ENCODE results near the gene SPHK2. TPM values are rescaled to one million over a fixed set of nuclear protein-coding genes. Genes with fewer than 3 reads are reported as not detected.

The SPHK2 gene, protein sequence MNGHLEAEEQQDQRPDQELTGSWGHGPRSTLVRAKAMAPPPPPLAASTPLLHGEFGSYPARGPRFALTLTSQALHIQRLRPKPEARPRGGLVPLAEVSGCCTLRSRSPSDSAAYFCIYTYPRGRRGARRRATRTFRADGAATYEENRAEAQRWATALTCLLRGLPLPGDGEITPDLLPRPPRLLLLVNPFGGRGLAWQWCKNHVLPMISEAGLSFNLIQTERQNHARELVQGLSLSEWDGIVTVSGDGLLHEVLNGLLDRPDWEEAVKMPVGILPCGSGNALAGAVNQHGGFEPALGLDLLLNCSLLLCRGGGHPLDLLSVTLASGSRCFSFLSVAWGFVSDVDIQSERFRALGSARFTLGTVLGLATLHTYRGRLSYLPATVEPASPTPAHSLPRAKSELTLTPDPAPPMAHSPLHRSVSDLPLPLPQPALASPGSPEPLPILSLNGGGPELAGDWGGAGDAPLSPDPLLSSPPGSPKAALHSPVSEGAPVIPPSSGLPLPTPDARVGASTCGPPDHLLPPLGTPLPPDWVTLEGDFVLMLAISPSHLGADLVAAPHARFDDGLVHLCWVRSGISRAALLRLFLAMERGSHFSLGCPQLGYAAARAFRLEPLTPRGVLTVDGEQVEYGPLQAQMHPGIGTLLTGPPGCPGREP
- total RNA-seq = 10 to 100 TPM in 2 of 4 donors, 1 to 10 TPM in 2; 7.0 to 10.9 (median 9.7) TPM

DNA sequence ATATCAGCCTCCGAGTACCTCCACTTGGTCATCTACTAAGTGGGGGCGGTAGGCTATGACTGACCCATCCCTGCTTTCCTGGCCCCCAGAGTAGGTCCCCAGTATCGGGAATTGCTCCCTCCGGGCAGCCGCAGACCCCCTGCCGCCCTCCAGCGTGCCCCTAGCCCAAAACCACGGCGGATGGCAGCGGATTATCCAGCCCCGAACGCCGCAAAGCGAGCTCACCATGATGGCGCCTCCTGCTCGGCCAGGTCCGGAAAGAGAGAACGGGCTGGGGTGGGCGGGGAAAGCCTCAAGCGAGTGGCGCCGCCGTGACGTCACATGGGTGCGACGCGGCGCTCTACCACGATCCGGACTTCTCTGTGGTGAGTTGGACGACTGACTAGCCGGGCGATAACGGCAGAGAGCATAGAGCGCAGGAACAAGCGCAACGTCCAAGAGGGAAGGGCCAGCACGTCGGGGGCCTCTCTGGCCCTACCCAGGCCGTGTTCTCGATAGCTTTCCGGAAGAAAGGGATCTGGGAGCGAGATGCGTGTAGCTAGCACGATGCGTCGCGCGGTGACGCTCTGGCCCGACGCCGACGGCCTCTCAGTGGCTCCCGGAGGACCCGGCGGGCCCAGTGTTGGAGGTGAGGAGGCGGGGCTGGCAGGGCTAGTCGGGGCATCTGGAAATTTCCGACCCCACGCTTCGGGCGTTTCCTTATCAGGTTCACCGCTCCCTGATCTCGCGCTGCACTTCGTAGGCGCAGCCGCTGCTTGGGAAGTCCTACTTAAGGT, at the start of gene SPHK2, which contains the start of gene RPL18:
Gene SPHK2 (plus strand): TSS at position 591 of the 776 bp plus-strand sequence. CDS start 1,009 bp downstream, outside the sequence.
Gene RPL18 (minus strand): TSS at position 263 of the 776 bp plus-strand sequence. CDS start 35 bp downstream, at position 228.
- 0% methylated on average over 25 to 29 of the region's 69 CpGs for WGBS, 2 donors
- Histone ChIP-seq H3K9me3 (no peaks in the 10 kb centered on the region), H3K27me3 (no peaks in the 10 kb centered on the region), H3K36me3 (peaks cover 17 to 37% (median 24%) of the 10 kb centered on the region in 3 donors), H3K4me1 (peaks cover 41 to 90% (median 48%) of the 10 kb centered on the region in 3 donors), H3K4me3 (peak within 1 kb of the TSS; percentile 75 to 96 (median 82)), H3K27ac (peak within 1 kb of the TSS; percentile 91 to 96 (median 94))
- TF ChIP-seq, protein P1, sequence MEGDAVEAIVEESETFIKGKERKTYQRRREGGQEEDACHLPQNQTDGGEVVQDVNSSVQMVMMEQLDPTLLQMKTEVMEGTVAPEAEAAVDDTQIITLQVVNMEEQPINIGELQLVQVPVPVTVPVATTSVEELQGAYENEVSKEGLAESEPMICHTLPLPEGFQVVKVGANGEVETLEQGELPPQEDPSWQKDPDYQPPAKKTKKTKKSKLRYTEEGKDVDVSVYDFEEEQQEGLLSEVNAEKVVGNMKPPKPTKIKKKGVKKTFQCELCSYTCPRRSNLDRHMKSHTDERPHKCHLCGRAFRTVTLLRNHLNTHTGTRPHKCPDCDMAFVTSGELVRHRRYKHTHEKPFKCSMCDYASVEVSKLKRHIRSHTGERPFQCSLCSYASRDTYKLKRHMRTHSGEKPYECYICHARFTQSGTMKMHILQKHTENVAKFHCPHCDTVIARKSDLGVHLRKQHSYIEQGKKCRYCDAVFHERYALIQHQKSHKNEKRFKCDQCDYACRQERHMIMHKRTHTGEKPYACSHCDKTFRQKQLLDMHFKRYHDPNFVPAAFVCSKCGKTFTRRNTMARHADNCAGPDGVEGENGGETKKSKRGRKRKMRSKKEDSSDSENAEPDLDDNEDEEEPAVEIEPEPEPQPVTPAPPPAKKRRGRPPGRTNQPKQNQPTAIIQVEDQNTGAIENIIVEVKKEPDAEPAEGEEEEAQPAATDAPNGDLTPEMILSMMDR (IDR thresholded peaks at IDR 0.05) = peak in 2 of 6 experiments; percentile 17 to 38
- TF ChIP-seq POLR2A (IDR thresholded peaks at IDR 0.05) = peak in 3 of 4 donors; percentile 85 to 92 (median 92)
- intact Hi-C loops (cut with DNase I) = no loop called here
- DNase-seq = peak; percentile 89

DNA sequence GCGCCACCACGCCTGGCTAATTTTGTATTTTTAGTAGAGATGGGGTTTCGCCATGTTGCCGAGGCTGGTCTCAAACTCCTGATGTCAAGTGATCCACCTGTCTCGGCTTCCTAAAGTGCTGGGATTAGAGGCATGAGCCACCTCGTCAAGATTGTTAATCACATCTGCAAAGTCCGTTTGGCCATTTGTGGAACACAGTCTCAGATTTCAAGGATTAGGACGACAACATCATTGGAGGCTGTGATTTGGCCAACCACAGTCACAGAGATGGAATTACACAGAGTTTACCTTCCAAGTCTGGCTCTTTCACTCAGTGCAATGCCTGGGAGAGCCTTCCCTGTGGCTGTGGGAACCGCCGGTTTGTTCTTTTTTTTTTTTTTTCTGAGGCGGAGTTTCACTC, 49.5 kb upstream of the SPHK2 start:
- Histone ChIP-seq H3K27ac (peak overlapping the region in 3 of 4 donors; percentile 37 to 55 (median 52)), H3K4me1 (peaks cover 10 to 94% (median 23%) of the 10 kb centered on the region in 3 donors), H3K27me3 (no peaks in the 10 kb centered on the region), H3K4me3 (no peak overlapping the region), H3K36me3 (no peaks in the 10 kb centered on the region), H3K9me3 (no peaks in the 10 kb centered on the region)
- TF ChIP-seq POLR2A (IDR thresholded peaks at IDR 0.05) = no peak
- TF ChIP-seq, protein P1 (IDR thresholded peaks at IDR 0.05) = no peak
- 42 to 52% methylated on average over 10 to 11 of the region's 11 CpGs for WGBS, 2 donors
- DNase-seq = no peak
- intact Hi-C loops (cut with DNase I) = no loop called here

DNA sequence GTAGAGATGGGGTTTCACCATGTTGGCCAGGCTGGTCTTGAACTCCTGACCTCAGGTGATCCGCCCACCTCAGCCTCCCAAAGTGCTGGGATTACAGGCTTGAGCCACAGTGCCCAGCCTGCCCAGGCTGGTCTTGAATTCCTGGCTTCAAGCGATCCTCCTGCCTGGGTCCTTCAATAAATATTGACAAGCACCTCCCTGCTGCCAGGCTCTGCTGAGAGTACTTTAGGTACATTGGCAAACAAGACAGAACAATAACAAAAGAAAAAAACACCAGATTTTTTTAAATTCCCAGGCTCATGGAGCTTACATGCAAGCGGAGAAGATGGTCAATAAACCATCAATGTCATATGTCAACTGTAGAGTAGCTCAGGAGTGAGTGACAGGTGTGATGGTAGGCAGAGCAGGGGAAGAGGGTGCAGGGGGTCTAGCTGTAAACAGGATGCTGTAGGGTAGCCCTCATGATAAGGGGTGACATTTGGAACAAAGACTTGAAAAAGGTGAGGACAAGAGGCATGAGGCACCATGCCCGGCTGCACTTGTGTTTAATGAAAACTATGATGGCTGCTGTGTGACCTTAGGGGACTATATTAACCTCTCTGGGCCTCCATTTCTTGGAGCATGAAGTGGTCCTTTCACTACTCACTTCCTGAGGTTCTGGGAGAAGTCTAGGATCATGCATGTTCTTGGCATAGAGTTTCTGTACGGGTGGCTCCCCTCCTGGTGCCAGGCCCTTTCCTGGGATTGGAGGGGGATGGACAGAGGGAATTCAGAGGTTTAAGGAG, 47.7 kb upstream of the SPHK2 start:
- Histone ChIP-seq H3K4me3 (no peak overlapping the region), H3K4me1 (peaks cover 10 to 76% (median 20%) of the 10 kb centered on the region in 3 donors), H3K9me3 (no peaks in the 10 kb centered on the region), H3K27ac (no peak overlapping the region), H3K36me3 (peaks cover 0 to 10% (median 0%) of the 10 kb centered on the region in 3 donors), H3K27me3 (no peaks in the 10 kb centered on the region)
- no peak for TF ChIP-seq POLR2A (IDR thresholded peaks at IDR 0.05)
- TF ChIP-seq, protein P1 (IDR thresholded peaks at IDR 0.05) = no peak
- WGBS, 2 donors = 46 to 47% methylated on average over 3 to 5 of the region's 5 CpGs
- no peak for DNase-seq
- intact Hi-C loops (cut with DNase I) = no loop called here

DNA sequence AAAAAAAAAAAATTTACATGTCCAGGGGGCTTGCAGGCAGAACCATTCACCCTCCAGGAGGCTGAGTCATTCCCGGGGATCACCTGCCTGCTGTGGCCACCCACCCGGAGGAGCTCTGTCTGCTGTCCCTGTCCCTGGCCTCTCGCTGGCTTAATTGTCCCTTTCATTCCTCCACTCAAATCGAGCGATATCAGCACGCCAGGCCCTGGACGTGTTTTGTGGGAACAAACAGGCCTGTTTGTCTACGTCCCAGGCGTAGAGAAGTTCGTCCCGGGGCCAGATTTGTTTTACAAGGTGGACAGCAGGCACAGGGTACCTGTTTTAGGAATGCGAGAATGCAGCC, 46.2 kb upstream of the SPHK2 start:
- intact Hi-C loops (cut with DNase I) = no loop called here
- Histone ChIP-seq H3K36me3 (peaks cover 0 to 21% (median 0%) of the 10 kb centered on the region in 3 donors), H3K4me1 (peaks cover 5 to 61% (median 13%) of the 10 kb centered on the region in 3 donors), H3K27me3 (no peaks in the 10 kb centered on the region), H3K4me3 (no peak overlapping the region), H3K9me3 (no peaks in the 10 kb centered on the region), H3K27ac (no peak overlapping the region)
- TF ChIP-seq, protein P1 (IDR thresholded peaks at IDR 0.05) = no peak
- TF ChIP-seq POLR2A (IDR thresholded peaks at IDR 0.05) = no peak
- DNase-seq = no peak
- WGBS, 2 donors = 65 to 68% methylated on average over 11 to 12 of the region's 12 CpGs
